H9 (cell line): ENCODE data around the gene STAT3. TPM values are rescaled to one million over a fixed set of nuclear protein-coding genes. Genes with fewer than 3 reads are reported as not detected.
"Not testable (repeated sequence)": the region's sequence is repeated elsewhere in the genome, so short reads cannot be mapped to it uniquely, and the experiment has no call there.

ENCODE experiments used
- DNase-seq: peaks from one replicate; pipeline ENCODE4 v3.0.0-alpha.2; 2017
- H2AFZ ChIP-seq: one replicate; pipeline ENCODE4 v1.6.1; 2013; ENCODE audit warnings: mild to moderate bottlenecking, low read length, control low read depth, moderate library complexity
- H2AK5ac ChIP-seq: 2 replicates; pipeline ENCODE4 v1.6.1; 2013; ENCODE audit warnings: low read length, control low read depth, mixed read lengths; ENCODE audit not compliant: insufficient read length
- H2BK120ac ChIP-seq: one replicate; pipeline ENCODE4 v1.6.1; 2013; ENCODE audit warnings: low read depth, mild to moderate bottlenecking, low read length, control low read depth, inconsistent platforms; ENCODE audit not compliant: poor library complexity, severe bottlenecking
- H2BK12ac ChIP-seq: 2 replicates; pipeline ENCODE4 v1.6.1; 2013; ENCODE audit warnings: low read length, control low read depth, mixed read lengths, low read depth; ENCODE audit not compliant: insufficient read length
- H2BK15ac ChIP-seq: 2 replicates; pipeline ENCODE4 v1.6.1; 2013; ENCODE audit warnings: low read depth, low read length, control low read depth
- H2BK20ac ChIP-seq: one replicate; pipeline ENCODE4 v1.6.1; 2013; ENCODE audit warnings: low read depth, mild to moderate bottlenecking, low read length, control low read depth, inconsistent platforms; ENCODE audit not compliant: poor library complexity, severe bottlenecking
- H2BK5ac ChIP-seq: 2 replicates; pipeline ENCODE4 v1.6.1; 2013; ENCODE audit warnings: low read length, control low read depth, mixed read lengths; ENCODE audit not compliant: insufficient read length
- H3K14ac ChIP-seq: 2 replicates; pipeline ENCODE4 v1.6.1; 2013; ENCODE audit warnings: low read length, control low read depth; ENCODE audit not compliant: insufficient read depth
- H3K18ac ChIP-seq: 2 replicates; pipeline ENCODE4 v1.6.1; 2013; ENCODE audit warnings: low read depth, mild to moderate bottlenecking, mixed read lengths, low read length, control low read depth; ENCODE audit not compliant: insufficient read length
- H3K23ac ChIP-seq: 2 replicates; pipeline ENCODE4 v1.6.1; 2013; ENCODE audit warnings: low read length, control low read depth, mixed read lengths, low read depth; ENCODE audit not compliant: insufficient read length
- H3K23me2 ChIP-seq: 2 replicates; pipeline ENCODE4 v1.6.1; 2013; ENCODE audit warnings: low read depth, mild to moderate bottlenecking, mixed read lengths, low read length, control low read depth; ENCODE audit not compliant: insufficient read length, poor library complexity, severe bottlenecking
- H3K27ac ChIP-seq: 2 replicates; pipeline ENCODE4 v1.5.1; 2013; ENCODE audit warnings: low read length, control low read depth, mixed read lengths, low read depth; ENCODE audit not compliant: insufficient read length
- H3K27me3 ChIP-seq: 2 replicates; pipeline ENCODE4 v1.6.1; 2013; ENCODE audit warnings: low read length, control low read depth, inconsistent platforms; ENCODE audit not compliant: insufficient read depth
- H3K4ac ChIP-seq: 2 replicates; pipeline ENCODE4 v1.6.1; 2013; ENCODE audit warnings: low read depth, mild to moderate bottlenecking, control low read depth, inconsistent platforms, low read length, moderate library complexity
- H3K4me1 ChIP-seq: 2 replicates; pipeline ENCODE4 v1.6.1; 2013; ENCODE audit warnings: low read length, control low read depth, inconsistent platforms; ENCODE audit not compliant: insufficient read depth
- H3K4me2 ChIP-seq: 2 replicates; pipeline ENCODE4 v1.6.1; 2013; ENCODE audit warnings: low read length, control low read depth, mixed read lengths; ENCODE audit not compliant: insufficient read length, insufficient read depth
- H3K56ac ChIP-seq: 2 replicates; pipeline ENCODE4 v1.6.1; 2013; ENCODE audit warnings: low read depth, mild to moderate bottlenecking, mixed read lengths, low read length, control low read depth; ENCODE audit not compliant: insufficient read length
- H3K79me1 ChIP-seq: 2 replicates; pipeline ENCODE4 v1.6.1; 2013; ENCODE audit warnings: low read depth, mild to moderate bottlenecking, moderate library complexity, low read length, control low read depth, inconsistent platforms; ENCODE audit not compliant: insufficient read depth, poor library complexity, severe bottlenecking
- H3K79me2 ChIP-seq: 2 replicates; pipeline ENCODE4 v1.6.1; 2013; ENCODE audit warnings: low read length, control low read depth, inconsistent platforms; ENCODE audit not compliant: insufficient read depth
- H3K9ac ChIP-seq: 2 replicates; pipeline ENCODE4 v1.6.1; 2013; ENCODE audit warnings: low read length, control low read depth, mixed read lengths; ENCODE audit not compliant: insufficient read length; ENCODE audit errors: extremely low read depth
- H3K9me3 ChIP-seq: one replicate; pipeline ENCODE4 v1.6.1; 2013; ENCODE audit warnings: low read depth, low read length, inconsistent platforms; ENCODE audit not compliant: control insufficient read depth
- H3T11ph ChIP-seq: one replicate; pipeline ENCODE4 v1.6.1; 2013; ENCODE audit warnings: mild to moderate bottlenecking, low read length, control low read depth, inconsistent platforms
- H4K20me1 ChIP-seq: one replicate; pipeline ENCODE4 v1.6.1; 2013; ENCODE audit not compliant: control insufficient read depth, insufficient read length, insufficient read depth
- H4K5ac ChIP-seq: 2 replicates; pipeline ENCODE4 v1.6.1; 2013; ENCODE audit warnings: low read depth, mild to moderate bottlenecking, mixed read lengths, low read length, control low read depth; ENCODE audit not compliant: insufficient read length
- H4K8ac ChIP-seq: replicated peaks from 2 replicates; pipeline ENCODE4 v1.6.1; 2013; ENCODE audit warnings: low read length, control low read depth, mixed read lengths, low read depth; ENCODE audit not compliant: insufficient read length
- H4K91ac ChIP-seq: 2 replicates; pipeline ENCODE4 v1.6.1; 2013; ENCODE audit warnings: low read depth, mild to moderate bottlenecking, moderate library complexity, mixed read lengths, low read length, control low read depth; ENCODE audit not compliant: insufficient read length
- H3K27ac Mint-ChIP-seq, 3 experiments: 2 replicates in 2 of 3; 3 replicates in 1 of 3; pipeline ENCODE4 v1.8.0; 2020 to 2021; ENCODE audit warnings: mixed read lengths in 3 of 3, mild to moderate bottlenecking in 1 of 3, moderate library complexity in 1 of 3
- H3K27me3 Mint-ChIP-seq: 2 replicates; pipeline ENCODE4 v1.8.0; 2021; ENCODE audit warnings: low read depth, mild to moderate bottlenecking, moderate library complexity, mixed read lengths
- H3K36me3 Mint-ChIP-seq, 3 experiments: 2 replicates in 2 of 3; 3 replicates in 1 of 3; pipeline ENCODE4 v1.8.0; 2020 to 2021; ENCODE audit warnings: low read depth in 3 of 3, mixed read lengths in 3 of 3; ENCODE audit not compliant: insufficient read depth in 1 of 3
- H3K4me1 Mint-ChIP-seq, 2 experiments: 2 replicates each; pipeline ENCODE4 v1.8.0; 2020; ENCODE audit warnings: mixed read lengths in 2 of 2
- H3K4me3 Mint-ChIP-seq, 2 experiments: 2 replicates in 1 of 2; 3 replicates in 1 of 2; pipeline ENCODE4 v1.8.0; 2020 to 2021; ENCODE audit warnings: mild to moderate bottlenecking in 2 of 2, mixed read lengths in 2 of 2, moderate library complexity in 1 of 2
- H3K9me3 Mint-ChIP-seq, 2 experiments: 2 replicates in 1 of 2; 3 replicates in 1 of 2; pipeline ENCODE4 v1.8.0; 2020; ENCODE audit warnings: mild to moderate bottlenecking in 2 of 2, mixed read lengths in 2 of 2, moderate library complexity in 1 of 2
- WGBS: extraction: QIAGEN DNeasy Blood & Tissue Kit; methylation state at CpG from one replicate; pipeline ENCODE4 v1.1.7; 2013; ENCODE audit warnings: missing lambda C conversion rate, low lambda C conversion rate, mixed read lengths; ENCODE audit not compliant: insufficient read length; ENCODE audit errors: extremely low coverage; 5-methylcytosine and 5-hydroxymethylcytosine counted together
- total RNA-seq: library from RNA; stranded (reverse); gene quantifications from 2 replicates; pipeline ENCODE4 v1.2.1, GENCODE V29; 2021

STAT3 gene
- total RNA-seq, 1 experiment from 2014 or later, result 83.2 TPM

GRCh38 chr17:42299361-42299760 is 88.9 kb downstream of the STAT3 start:
- not testable (repeated sequence) for H3T11ph ChIP-seq, H3K27ac Mint-ChIP-seq, H3K27me3 ChIP-seq, H4K20me1 ChIP-seq, H2AFZ ChIP-seq, H3K4me3 Mint-ChIP-seq, H2AK5ac ChIP-seq, H2BK120ac ChIP-seq, H4K8ac ChIP-seq, H3K27me3 Mint-ChIP-seq, H4K5ac ChIP-seq, DNase-seq, H2BK15ac ChIP-seq, H2BK20ac ChIP-seq, H3K56ac ChIP-seq, H3K36me3 Mint-ChIP-seq, H3K9me3 ChIP-seq, H2BK5ac ChIP-seq, H4K91ac ChIP-seq, H3K27ac ChIP-seq, H3K4me1 ChIP-seq, H2BK12ac ChIP-seq, H3K79me2 ChIP-seq, H3K23me2 ChIP-seq, H3K18ac ChIP-seq, H3K4ac ChIP-seq, H3K9me3 Mint-ChIP-seq, H3K23ac ChIP-seq, H3K9ac ChIP-seq, H3K79me1 ChIP-seq, H3K4me2 ChIP-seq, H3K4me1 Mint-ChIP-seq, H3K14ac ChIP-seq
- no CpG with 5 or more reads among the region's 10 CpGs for WGBS

- H3K23ac ChIP-seq, H2BK120ac ChIP-seq, H3K18ac ChIP-seq, H3K27ac Mint-ChIP-seq, H3K9me3 ChIP-seq, H3T11ph ChIP-seq, H3K36me3 Mint-ChIP-seq, DNase-seq, H3K4me1 Mint-ChIP-seq, H3K9ac ChIP-seq, H3K4ac ChIP-seq, H3K27ac ChIP-seq, H3K4me1 ChIP-seq, H4K91ac ChIP-seq, H3K79me1 ChIP-seq, H3K4me3 Mint-ChIP-seq, H2BK5ac ChIP-seq, H2BK20ac ChIP-seq, H3K79me2 ChIP-seq, H4K5ac ChIP-seq, H3K27me3 ChIP-seq, H4K20me1 ChIP-seq, H3K27me3 Mint-ChIP-seq, H3K56ac ChIP-seq, H2BK15ac ChIP-seq, H2AFZ ChIP-seq, H4K8ac ChIP-seq, H2AK5ac ChIP-seq, H3K14ac ChIP-seq, H3K9me3 Mint-ChIP-seq, H3K23me2 ChIP-seq, H3K4me2 ChIP-seq, H2BK12ac ChIP-seq: not testable (repeated sequence)
- WGBS, result no CpG with 5 or more reads among the region's 10 CpGs
Observed at GRCh38 chr17:42297775-42298174, 90.5 kb downstream of the STAT3 start.
